ENCODE results near the gene GDF11. TPM values are rescaled to one million over a fixed set of nuclear protein-coding genes. Genes with fewer than 3 reads are reported as not detected.
A peak's percentile ranks its signal among the peaks of the same experiment; 100 is the strongest.

The GDF11 gene
- total and polyA plus RNA-seq, 2 donors from 2014 or later: 3.4 to 6.2 TPM

DNA sequence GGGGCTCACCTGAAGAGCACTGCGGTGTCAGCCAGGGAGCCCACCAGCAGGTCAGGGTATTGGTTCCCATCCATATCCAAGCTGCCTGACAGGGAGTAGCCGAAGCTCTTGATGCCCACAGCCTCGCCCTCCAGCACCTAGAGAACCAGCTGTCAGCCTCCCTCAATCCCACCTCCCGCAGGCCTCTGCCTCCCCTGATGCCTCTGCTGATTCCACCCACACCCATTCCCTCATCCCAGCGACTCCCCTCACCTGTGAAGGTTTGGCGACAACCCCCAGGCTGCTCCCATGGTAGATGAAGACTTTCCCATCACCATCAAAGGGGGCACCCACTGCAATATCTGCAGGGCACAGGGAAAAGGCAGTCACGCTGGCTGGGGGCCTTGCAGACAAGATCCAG is 45.2 kb upstream of the GDF11 start:
- Histone ChIP-seq H3K36me3 (ENCODE audit: control insufficient read depth in 2 of 3, insufficient read depth in 3 of 3, low read length in 3 of 3) (no peaks in the 10 kb centered on the region), H3K9me3 (ENCODE audit: control insufficient read depth in 2 of 3, insufficient read depth in 1 of 3, low read length in 3 of 3) (no peaks in the 10 kb centered on the region), H3K4me1 (ENCODE audit: control insufficient read depth in 2 of 3, insufficient read depth in 2 of 3, low read depth in 1 of 3, low read length in 3 of 3) (peaks cover 0 to 1% (median 0%) of the 10 kb centered on the region in 3 donors), H3K9ac (ENCODE audit: low read length in 3 of 3) (no peak overlapping the region), H3K27me3 (ENCODE audit: control insufficient read depth, insufficient read depth, low read length) (no peaks in the 10 kb centered on the region), H3K4me3 (ENCODE audit: low read length in 3 of 3) (no peak overlapping the region), H3K27ac (ENCODE audit: low read depth in 2 of 2, low read length in 2 of 2) (no peak overlapping the region)
- TF ChIP-seq, protein P1, sequence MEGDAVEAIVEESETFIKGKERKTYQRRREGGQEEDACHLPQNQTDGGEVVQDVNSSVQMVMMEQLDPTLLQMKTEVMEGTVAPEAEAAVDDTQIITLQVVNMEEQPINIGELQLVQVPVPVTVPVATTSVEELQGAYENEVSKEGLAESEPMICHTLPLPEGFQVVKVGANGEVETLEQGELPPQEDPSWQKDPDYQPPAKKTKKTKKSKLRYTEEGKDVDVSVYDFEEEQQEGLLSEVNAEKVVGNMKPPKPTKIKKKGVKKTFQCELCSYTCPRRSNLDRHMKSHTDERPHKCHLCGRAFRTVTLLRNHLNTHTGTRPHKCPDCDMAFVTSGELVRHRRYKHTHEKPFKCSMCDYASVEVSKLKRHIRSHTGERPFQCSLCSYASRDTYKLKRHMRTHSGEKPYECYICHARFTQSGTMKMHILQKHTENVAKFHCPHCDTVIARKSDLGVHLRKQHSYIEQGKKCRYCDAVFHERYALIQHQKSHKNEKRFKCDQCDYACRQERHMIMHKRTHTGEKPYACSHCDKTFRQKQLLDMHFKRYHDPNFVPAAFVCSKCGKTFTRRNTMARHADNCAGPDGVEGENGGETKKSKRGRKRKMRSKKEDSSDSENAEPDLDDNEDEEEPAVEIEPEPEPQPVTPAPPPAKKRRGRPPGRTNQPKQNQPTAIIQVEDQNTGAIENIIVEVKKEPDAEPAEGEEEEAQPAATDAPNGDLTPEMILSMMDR (IDR thresholded peaks at IDR 0.05; ENCODE audit: borderline replicate concordance, extremely low read depth, insufficient read depth): no peak
- intact Hi-C loops (cut with DNase I): no loop called here
- DNase-seq (peak in 1 of 5 donors; percentile 24), FAIRE-seq (no peak)

GRCh38 chr12:55698241-55698955 is 44.5 kb upstream of the GDF11 start:
- H3K9me3 ChIP-seq (ENCODE audit: control insufficient read depth in 2 of 3, insufficient read depth in 1 of 3, low read length in 3 of 3): no peaks in the 10 kb centered on the region
- DNase-seq (peak in 1 of 5 donors; percentile 23), FAIRE-seq (no peak)
- intact Hi-C loops (cut with DNase I): no loop called here
- H3K27ac ChIP-seq (ENCODE audit: low read depth in 2 of 2, low read length in 2 of 2): no peak overlapping the region
- no peaks in the 10 kb centered on the region for H3K27me3 ChIP-seq (ENCODE audit: control insufficient read depth, insufficient read depth, low read length)
- no peak overlapping the region for H3K4me3 ChIP-seq (ENCODE audit: low read length in 3 of 3)
- H3K36me3 ChIP-seq (ENCODE audit: control insufficient read depth in 2 of 3, insufficient read depth in 3 of 3, low read length in 3 of 3): no peaks in the 10 kb centered on the region
- H3K4me1 ChIP-seq (ENCODE audit: control insufficient read depth in 2 of 3, insufficient read depth in 2 of 3, low read depth in 1 of 3, low read length in 3 of 3): peaks cover 0 to 7% (median 6%) of the 10 kb centered on the region in 3 donors
- no peak overlapping the region for H3K9ac ChIP-seq (ENCODE audit: low read length in 3 of 3)
- TF ChIP-seq, protein P1 (IDR thresholded peaks at IDR 0.05; ENCODE audit: borderline replicate concordance, extremely low read depth, insufficient read depth): no peak

DNA sequence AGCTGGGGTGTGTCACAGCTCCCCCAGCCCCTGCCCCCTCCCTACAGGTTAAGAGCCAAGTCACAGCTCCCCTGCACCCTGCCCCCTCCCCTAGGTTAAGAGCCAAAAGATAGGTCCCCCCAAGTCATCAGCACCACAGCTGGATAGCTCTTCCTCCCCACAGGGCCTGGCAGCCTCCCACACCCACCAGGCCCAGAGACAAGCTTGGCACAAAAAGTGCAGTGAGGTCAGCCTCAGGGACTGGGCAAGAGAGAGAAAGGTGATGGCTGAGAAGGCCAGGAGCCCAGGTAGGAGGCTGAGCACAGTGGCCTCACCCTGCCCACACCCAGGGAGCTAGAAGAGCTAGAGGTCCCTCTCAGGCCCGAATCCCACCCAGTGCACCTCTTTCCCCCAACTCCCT is 44.0 kb upstream of the GDF11 start:
- Histone ChIP-seq H3K9me3 (ENCODE audit: control insufficient read depth in 2 of 3, insufficient read depth in 1 of 3, low read length in 3 of 3) (no peaks in the 10 kb centered on the region), H3K9ac (ENCODE audit: low read length in 3 of 3) (no peak overlapping the region), H3K4me3 (ENCODE audit: low read length in 3 of 3) (no peak overlapping the region), H3K4me1 (ENCODE audit: control insufficient read depth in 2 of 3, insufficient read depth in 2 of 3, low read depth in 1 of 3, low read length in 3 of 3) (peaks cover 0 to 10% (median 8%) of the 10 kb centered on the region in 3 donors), H3K27me3 (ENCODE audit: control insufficient read depth, insufficient read depth, low read length) (no peaks in the 10 kb centered on the region), H3K36me3 (ENCODE audit: control insufficient read depth in 2 of 3, insufficient read depth in 3 of 3, low read length in 3 of 3) (no peaks in the 10 kb centered on the region), H3K27ac (ENCODE audit: low read depth in 2 of 2, low read length in 2 of 2) (no peak overlapping the region)
- DNase-seq: peak in 1 of 5 donors; percentile 19
- TF ChIP-seq, protein P1 (IDR thresholded peaks at IDR 0.05; ENCODE audit: borderline replicate concordance, extremely low read depth, insufficient read depth): no peak
- no peak for FAIRE-seq
- intact Hi-C loops (cut with DNase I): no loop called here

Measured in kidney (tissue), 14 donors.